GM21529 (cell line): Measurements from ENCODE around the gene TRAPPC2L.

Experiments used
- ATAC-seq: cut with Tn5 transposase; IDR thresholded peaks from one replicate; pipeline ENCODE4 v1.9.1; 2021; ENCODE audit not compliant: unreplicated experiment

Gene TRAPPC2L

GRCh38 chr16:88875703-88876234, 18.8 kb downstream of the TRAPPC2L start:
- no peak for ATAC-seq

GRCh38 chr16:88876942-88877526, 20.1 kb downstream of the TRAPPC2L start:
- ATAC-seq, result no peak

GRCh38 chr16:88877564-88878289, 20.8 kb downstream of the TRAPPC2L start:
- ATAC-seq, result no peak

GRCh38 chr16:88878356-88878755, 21.4 kb downstream of the TRAPPC2L start:
- ATAC-seq, result no peak

GRCh38 chr16:88878967-88879787, 22.2 kb downstream of the TRAPPC2L start:
- no peak for ATAC-seq

GRCh38 chr16:88879788-88880055, 22.8 kb downstream of the TRAPPC2L start:
- ATAC-seq, result no peak

- no peak for ATAC-seq
Measured at GRCh38 chr16:88880226-88881006, 23.5 kb downstream of the TRAPPC2L start.

GRCh38 chr16:88881007-88881615, 24.2 kb downstream of the TRAPPC2L start:
- no peak for ATAC-seq

GRCh38 chr16:88881675-88882357, 24.9 kb downstream of the TRAPPC2L start:
- no peak for ATAC-seq

- ATAC-seq, result no peak
Measured at GRCh38 chr16:88882358-88883030, 25.6 kb downstream of the TRAPPC2L start.

- no peak for ATAC-seq
Measured at GRCh38 chr16:88883117-88883895, 26.4 kb downstream of the TRAPPC2L start.

- no peak for ATAC-seq
Measured at GRCh38 chr16:88883946-88884345, 27.0 kb downstream of the TRAPPC2L start.

- ATAC-seq, result no peak
Measured at GRCh38 chr16:88884569-88885271, 27.8 kb downstream of the TRAPPC2L start.

- ATAC-seq, result no peak
Measured at GRCh38 chr16:88885693-88886280, 28.9 kb downstream of the TRAPPC2L start.

GRCh38 chr16:88886420-88886844, 29.5 kb downstream of the TRAPPC2L start:
- no peak for ATAC-seq

- ATAC-seq, result no peak
Measured at GRCh38 chr16:88886845-88887521, 30.1 kb downstream of the TRAPPC2L start.

GRCh38 chr16:88888057-88888456, 31.1 kb downstream of the TRAPPC2L start:
- ATAC-seq, result no peak
